IPS-18c (cell line): Measurements from ENCODE around the gene KCNIP3.
"Not testable (repeated sequence)": the region's sequence is repeated elsewhere in the genome, so short reads cannot be mapped to it uniquely, and the experiment has no call there.

Source experiments
- H3K4me3 ChIP-seq: 2 replicates; pipeline ENCODE4 v1.7.0; 2013; ENCODE audit warnings: low read depth, mild to moderate bottlenecking, low read length, moderate library complexity; ENCODE audit not compliant: insufficient read depth
- H3K9me3 ChIP-seq: one replicate; pipeline ENCODE4 v1.6.1; 2013; ENCODE audit warnings: mild to moderate bottlenecking, low read length, moderate library complexity; ENCODE audit not compliant: control insufficient read depth, insufficient read depth

KCNIP3 gene

DNA sequence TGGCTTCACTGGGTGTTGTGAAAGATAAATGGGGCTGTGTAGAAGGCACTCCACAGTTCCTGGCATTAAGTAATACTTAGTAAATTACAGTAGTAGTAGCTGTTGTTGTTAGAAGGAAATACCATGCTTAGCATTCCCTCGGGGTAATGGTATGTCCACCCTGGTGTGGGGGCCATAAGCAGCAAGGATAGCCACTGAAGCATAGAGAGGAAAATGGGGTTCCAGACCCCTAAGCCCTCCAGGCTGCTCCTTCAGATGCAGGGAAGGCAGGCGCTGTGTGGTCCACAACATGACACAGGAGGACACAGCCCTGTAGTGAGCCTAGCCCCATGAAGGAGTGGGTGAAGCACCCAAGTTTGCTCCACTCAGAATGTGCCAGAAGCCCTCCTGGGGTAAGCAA is 136.8 kb downstream of the KCNIP3 start:
- not testable (repeated sequence) for H3K9me3 ChIP-seq, H3K4me3 ChIP-seq

DNA sequence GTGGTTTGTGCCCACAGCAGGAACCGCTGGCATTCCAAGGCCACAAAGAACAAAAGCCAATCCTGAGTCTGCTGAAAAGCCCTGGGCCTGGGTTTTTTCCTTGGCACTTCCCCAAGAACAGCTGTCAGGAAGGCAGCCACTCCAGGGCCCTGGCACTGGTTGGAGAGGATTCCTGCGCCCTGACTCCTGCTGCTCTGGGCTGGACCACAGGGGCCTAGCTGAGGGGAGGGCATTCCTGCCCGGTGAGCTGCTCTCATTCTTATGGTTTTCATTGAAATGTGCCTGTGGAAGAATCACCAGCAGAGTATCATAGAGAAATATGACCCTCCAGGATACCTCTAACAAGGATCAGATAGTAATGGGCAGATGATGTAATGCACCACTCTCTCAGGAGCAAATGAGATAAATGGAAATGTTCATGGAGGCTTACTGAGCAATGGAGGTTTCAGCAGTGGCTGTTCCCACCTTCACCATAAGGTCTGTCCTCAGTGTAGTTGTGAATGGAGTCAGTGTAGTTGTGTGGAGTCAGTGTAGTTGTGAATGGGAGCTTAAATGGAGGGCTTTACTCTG is 137.4 kb downstream of the KCNIP3 start:
- not testable (repeated sequence) for H3K4me3 ChIP-seq, H3K9me3 ChIP-seq

DNA sequence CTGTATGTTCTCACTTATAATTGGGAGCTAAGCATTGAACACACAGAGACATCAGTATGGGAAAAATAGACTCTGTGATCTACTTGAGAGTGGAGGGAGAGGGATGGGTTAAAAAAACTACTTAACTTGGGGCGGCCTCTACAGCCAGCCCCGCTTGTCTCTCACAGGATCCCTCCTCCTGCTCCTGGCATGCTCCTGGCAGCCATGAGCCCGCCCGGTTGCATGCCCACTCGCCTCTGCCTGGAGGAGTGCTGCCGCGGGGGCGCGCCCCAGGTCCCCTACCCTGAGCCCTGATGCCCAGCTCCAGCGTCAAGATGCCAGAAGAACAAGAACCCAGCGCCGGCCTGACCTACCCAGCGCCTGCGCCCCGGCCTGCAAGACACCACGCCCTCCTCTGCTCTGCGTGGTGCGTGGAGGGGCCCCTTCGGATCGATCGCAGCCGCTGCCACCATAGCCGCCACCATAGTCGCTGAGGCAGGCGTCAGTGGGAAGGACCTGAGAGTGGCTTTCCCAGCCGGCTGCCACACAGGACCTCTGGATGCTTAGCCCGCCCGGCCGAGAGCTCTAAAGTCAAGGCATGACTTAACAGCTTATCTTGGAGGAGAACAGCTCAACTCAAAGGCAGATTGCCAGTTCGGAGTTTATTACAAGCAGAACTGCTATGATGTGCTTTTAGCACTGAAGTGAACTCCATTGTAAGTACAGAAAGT is 138.2 kb downstream of the KCNIP3 start:
- not testable (repeated sequence) for H3K9me3 ChIP-seq, H3K4me3 ChIP-seq
